HK-2 (cell line): ENCODE results near the gene ELOVL7.
"Not testable (repeated sequence)": the region's sequence is repeated elsewhere in the genome, so short reads cannot be mapped to it uniquely, and the experiment has no call there.

Source experiments
- DNase-seq: peaks from one replicate; pipeline ENCODE4 v3.0.0-alpha.2; 2018; ENCODE audit not compliant: unreplicated experiment

ELOVL7 gene

DNA sequence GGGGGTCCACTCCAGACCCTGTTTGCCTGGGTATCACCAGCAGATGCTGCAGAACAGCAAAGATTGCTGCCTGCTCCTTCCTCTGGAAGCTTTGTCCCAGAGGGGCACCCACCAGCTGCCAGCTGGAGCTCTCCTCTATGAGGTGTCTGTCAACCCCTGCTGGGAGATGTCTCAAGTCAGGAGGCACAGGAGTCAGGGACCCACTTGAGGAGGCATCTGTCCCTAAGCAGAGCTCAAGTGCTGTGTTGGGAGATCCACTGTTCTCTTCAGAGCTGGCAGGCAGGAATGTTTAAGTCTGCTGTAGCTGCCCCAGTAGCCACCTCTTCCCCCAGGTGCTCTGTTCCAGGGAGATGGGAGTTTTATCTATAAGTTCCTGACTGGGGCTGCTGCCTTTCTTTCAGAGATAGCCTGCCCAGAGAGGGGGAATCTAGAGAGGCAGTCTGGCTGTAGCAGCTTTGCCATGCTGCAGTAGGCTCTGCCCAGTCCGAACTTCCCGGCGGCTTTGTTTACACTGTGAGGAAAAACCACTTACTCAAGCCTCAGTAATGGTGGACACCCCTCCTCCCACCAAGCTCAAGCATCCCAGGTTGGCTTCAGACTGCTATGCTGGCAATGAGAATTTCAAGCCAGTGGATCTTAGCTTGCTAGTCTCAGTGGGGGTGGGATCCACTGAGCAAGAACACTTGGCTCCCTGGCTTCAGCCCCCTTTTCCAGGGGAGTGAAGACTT is 128.7 kb downstream of the ELOVL7 start:
- DNase-seq: not testable (repeated sequence)

DNA sequence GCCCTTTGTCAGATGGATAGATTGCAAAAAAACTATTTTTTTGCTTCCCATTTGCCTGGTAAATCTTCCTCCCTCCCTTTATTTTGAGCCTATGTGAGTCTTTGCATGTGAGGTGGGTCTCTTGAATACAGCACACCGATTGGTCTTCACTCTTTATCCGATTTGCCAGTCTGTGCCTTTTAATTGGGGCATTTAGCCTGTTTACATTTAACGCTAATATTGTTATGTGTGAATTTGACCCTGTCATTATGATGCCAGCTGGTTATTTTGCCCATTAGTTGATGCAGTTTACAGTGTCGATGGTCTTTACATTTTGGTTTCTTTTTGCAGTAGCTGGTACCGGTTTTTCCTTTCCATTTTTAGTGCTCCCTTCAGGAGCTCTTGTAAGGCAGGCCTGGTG is 131.1 kb downstream of the ELOVL7 start:
- no peak for DNase-seq

DNA sequence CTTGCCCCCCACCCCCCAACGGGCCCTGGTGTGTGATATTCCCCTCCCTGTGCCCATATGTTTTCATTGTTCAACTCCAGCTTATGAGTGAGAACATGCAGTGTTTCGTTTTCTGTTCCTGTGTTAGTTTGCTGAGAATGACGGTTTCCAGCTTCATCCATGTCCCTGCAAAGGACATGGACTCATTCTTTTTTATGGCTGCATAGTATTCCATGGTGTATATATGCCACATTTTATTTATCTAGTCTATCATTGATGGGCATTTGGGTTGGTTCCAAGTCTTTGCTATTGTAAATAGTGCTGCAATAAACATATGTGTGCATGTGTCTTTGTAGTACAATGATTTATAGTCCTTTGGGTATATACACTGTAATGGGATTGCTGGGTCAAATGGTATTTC is 132.2 kb downstream of the ELOVL7 start:
- DNase-seq: not testable (repeated sequence)

GRCh38 chr5:60710362-60710761 is 133.7 kb downstream of the ELOVL7 start:
- DNase-seq: no peak

GRCh38 chr5:60705144-60705543 is 138.9 kb downstream of the ELOVL7 start:
- no peak for DNase-seq

DNA sequence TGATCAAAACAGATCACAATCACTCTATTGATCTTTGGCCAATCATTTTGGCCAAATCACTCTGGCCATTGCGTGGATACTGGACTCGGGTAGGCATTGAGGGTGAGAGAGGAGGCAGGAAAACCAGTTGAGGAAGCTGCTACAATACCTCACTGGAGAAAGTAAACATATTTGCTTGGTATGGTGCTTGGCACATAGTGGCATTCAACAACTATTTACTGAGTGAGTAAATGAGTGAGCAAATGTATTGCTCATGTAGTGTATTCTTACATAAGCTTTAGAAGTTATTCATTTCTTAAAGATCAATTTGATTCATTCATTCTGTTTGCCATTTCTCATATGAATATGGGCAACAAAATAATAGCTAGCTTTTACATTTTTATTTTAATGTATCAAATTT is 140.1 kb downstream of the ELOVL7 start:
- no peak for DNase-seq
